Globus pallidus (tissue), 1 donor: ENCODE measurements around the gene TMEM125.
A peak's percentile ranks its signal among the peaks of the same experiment; 100 is the strongest.

Experiments
- DNase-seq: peaks from one replicate; pipeline ENCODE4 v3.0.0-alpha.2; 2015; ENCODE audit warnings: low spot score

The TMEM125 gene

GRCh38 chr1:43312212-43312623 lies 42.4 kb downstream of the TMEM125 start:
- no peak for DNase-seq

GRCh38 chr1:43312663-43313515 lies 43.1 kb downstream of the TMEM125 start:
- DNase-seq: no peak

DNA sequence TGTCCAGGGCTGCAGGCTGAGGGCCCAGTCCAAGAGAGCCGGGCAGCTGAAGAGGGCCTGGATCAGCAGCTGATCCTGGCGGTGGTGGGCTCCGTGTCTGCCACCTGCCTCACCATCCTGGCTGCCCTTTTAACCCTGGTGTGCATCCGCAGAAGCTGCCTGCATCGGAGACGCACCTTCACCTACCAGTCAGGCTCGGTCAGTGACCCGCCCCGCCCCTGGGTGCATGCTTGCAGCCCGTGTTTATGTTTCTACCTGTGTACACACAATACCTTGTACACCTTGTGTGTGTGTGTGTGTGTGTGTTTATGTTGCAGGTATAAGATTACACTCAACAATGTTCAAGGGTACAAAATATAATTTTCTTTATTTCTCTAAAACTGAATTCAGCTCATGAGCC lies 44.0 kb downstream of the TMEM125 start:
- DNase-seq: no peak

DNA sequence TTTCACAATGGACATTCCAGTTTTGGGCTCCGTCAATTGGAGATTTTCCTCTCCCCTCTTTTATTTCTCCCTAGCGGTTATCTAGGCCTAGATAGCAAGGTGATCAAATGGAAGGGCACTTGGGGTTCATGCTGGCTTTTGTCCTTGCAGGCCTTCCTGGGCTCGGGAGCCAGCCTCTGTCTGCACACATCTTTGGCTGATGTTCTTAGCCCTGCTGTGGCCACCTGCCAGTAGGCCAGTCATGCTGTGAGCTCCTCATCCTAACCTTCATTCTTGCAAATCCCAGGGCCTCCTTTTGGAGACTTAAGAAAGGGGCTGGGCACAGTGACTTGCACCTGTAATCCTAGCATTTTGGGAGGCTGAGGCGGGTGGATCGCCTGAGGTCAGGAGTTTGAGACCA lies 44.5 kb downstream of the TMEM125 start:
- no peak for DNase-seq

DNA sequence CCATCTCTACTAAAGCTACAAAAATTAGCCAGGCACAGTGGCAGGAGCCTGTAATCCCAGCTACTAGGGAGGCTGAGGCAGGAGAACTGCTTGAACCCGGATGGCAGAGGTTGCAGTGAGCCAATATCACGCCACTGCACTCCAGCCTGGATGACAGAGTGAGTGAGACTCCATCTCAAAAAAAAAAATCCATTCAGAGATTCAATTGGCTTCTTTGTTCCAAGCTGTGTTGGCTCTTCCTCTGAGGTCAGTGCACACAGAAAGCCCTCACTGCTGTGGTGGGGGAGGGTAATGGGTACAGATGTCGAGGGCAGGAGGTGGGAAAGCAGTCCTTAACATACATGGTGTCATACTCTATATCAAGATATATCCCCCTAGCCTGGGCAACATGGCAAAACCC lies 45.7 kb downstream of the TMEM125 start:
- DNase-seq: peak; percentile 88

DNA sequence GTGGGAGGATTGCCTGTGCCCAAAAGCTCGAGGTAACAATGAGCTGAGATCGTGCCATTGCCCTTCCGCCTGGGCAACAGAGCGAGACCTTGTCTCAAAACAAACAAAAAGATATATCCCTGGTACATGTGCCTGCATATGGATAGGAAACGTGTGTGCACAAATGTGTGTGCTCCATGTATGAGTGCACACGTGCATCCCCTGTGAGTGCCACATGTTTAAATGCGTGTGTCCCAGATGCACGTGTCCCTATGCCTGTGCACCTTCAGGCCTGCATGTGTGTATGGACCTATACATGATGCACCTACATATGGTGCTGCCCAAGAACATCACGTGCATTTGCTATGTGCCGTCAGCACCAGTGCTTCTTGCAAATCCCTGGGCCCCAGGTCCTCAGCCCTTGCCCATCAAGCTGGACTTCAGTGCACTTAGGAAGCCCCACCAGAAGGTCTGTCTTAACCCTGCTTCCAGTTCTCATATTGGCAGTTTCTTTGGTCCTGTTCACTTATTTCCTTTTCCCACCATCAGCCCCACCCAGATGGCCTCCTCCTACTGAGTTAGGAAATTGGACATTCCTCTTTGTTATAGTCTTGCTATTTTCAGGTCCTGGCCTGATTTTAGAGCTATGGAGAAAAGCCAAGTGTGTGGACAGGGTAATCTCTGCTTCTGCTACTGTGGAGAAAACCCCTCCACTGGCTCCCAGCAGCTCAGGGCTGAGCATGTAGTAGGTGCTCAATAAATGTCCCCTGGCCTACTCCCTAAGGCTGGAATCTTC lies 46.4 kb downstream of the TMEM125 start:
- no peak for DNase-seq

- no peak for DNase-seq
Measured at GRCh38 chr1:43316738-43317520, 47.1 kb downstream of the TMEM125 start.

DNA sequence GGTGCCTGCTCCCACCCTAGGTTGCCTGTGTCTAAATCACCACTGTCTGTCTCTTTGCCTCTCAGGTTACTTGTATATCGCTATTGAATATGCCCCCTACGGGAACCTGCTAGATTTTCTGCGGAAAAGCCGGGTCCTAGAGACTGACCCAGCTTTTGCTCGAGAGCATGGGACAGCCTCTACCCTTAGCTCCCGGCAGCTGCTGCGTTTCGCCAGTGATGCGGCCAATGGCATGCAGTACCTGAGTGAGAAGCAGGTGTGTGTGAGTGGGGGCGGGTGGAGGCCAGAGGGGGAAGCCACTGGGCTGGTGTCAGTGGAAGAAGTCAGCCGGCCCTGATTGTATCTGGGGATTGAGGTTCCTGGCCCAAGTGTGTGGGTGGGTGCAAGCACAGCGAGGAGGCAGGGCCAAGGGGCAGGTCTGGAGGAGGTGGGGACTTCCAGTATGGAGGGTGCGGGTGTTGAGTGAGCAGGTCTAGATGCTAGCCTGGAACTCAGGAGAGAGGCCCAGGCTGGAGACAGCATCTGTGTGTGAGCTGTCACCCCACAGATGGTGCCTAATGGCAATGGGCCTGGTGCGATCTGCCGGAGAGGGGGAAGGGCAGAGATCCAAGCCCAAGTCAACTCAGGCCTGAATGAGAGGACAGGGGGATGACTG lies 48.2 kb downstream of the TMEM125 start:
- peak; percentile 89 for DNase-seq

- no peak for DNase-seq
Measured at GRCh38 chr1:43318831-43319230, 49.0 kb downstream of the TMEM125 start.

DNA sequence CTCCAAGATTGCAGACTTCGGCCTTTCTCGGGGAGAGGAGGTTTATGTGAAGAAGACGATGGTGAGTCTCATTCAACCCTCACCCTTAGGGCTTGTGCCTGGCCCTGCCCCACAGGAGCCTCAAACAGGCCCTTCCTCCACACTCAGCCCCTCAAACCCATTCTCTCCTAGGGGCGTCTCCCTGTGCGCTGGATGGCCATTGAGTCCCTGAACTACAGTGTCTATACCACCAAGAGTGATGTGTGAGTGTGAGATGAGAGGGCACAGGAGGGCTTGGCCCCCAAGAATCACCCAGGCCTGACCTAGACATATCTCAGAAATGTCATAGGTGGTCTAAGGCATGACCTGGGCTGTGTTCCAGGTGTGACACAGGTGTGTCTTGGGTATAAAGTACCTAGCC lies 49.5 kb downstream of the TMEM125 start:
- DNase-seq: no peak

GRCh38 chr1:43319766-43320165 lies 50.0 kb downstream of the TMEM125 start:
- no peak for DNase-seq

GRCh38 chr1:43321331-43321891 lies 51.6 kb downstream of the TMEM125 start:
- no peak for DNase-seq

DNA sequence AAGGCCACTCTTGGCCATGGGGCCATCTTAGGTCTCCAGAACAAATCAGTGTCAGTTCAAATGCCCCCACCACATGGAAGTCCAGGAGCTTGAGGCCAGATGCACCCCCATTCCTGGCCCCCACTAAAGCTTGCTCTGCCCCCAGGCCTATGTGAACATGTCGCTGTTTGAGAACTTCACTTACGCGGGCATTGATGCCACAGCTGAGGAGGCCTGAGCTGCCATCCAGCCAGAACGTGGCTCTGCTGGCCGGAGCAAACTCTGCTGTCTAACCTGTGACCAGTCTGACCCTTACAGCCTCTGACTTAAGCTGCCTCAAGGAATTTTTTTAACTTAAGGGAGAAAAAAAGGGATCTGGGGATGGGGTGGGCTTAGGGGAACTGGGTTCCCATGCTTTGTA lies 52.7 kb downstream of the TMEM125 start:
- DNase-seq: no peak
